SK-N-MC (cell line): ENCODE data around the gene SHANK1.

Source experiments
- EZH2 ChIP-seq: fragments of 200-600 bp; sonication (generic); IDR thresholded peaks from one replicate; pipeline ENCODE4 v1.6.1; 2017; ENCODE audit warnings: antibody characterized with exemption
- FOXP2 ChIP-seq: optimal IDR thresholded peaks from 2 replicates; pipeline ENCODE3; 2011; ENCODE audit warnings: mild to moderate bottlenecking, moderate library complexity; ENCODE audit not compliant: insufficient read depth; ENCODE audit errors: extremely low read length, control extremely low read depth
- POLR2AphosphoS5 ChIP-seq: IDR thresholded peaks from 2 replicates; pipeline ENCODE4 v1.6.1; 2012; ENCODE audit warnings: mild to moderate bottlenecking, low read depth, low read length, borderline replicate concordance

- TF ChIP-seq EZH2 (no peak), POLR2AphosphoS5 (no peak), FOXP2 (no peak)
Measured at GRCh38 chr19:50668416-50668815, 51.2 kb downstream of the SHANK1 start.
